Karpas-422 (cell line): ENCODE data around the gene TEKT1. TPM values are rescaled to one million over a fixed set of nuclear protein-coding genes. Genes with fewer than 3 reads are reported as not detected.
"Not testable (repeated sequence)": the region's sequence is repeated elsewhere in the genome, so short reads cannot be mapped to it uniquely, and the experiment has no call there.

Source experiments
- DNase-seq: peaks from one replicate; pipeline ENCODE4 v3.0.0-alpha.2; 2015
- H2AFZ ChIP-seq: fragments of 200-600 bp; sonication (generic); 2 replicates; pipeline ENCODE4 v1.6.1; 2014; ENCODE audit warnings: antibody characterized with exemption, low read length, mixed read lengths
- H3K27ac ChIP-seq: fragments of 200-600 bp; sonication (generic); 2 replicates; pipeline ENCODE4 v1.5.1; 2014; ENCODE audit warnings: mild to moderate bottlenecking, low read length, moderate library complexity
- H3K27me3 ChIP-seq: fragments of 200-600 bp; sonication (generic); 2 replicates; pipeline ENCODE4 v1.6.1; 2014; ENCODE audit warnings: low read length, mixed read lengths
- H3K36me3 ChIP-seq: fragments of 200-600 bp; sonication (generic); 2 replicates; pipeline ENCODE4 v1.6.1; 2014; ENCODE audit warnings: low read length, mixed read lengths; ENCODE audit not compliant: insufficient read depth
- H3K4me1 ChIP-seq: fragments of 200-600 bp; sonication (generic); 2 replicates; pipeline ENCODE4 v1.6.1; 2014; ENCODE audit warnings: mild to moderate bottlenecking, low read length, mixed read lengths
- H3K4me2 ChIP-seq: fragments of 200-600 bp; sonication (generic); 2 replicates; pipeline ENCODE4 v1.6.1; 2014; ENCODE audit warnings: low read length, low read depth, mild to moderate bottlenecking; ENCODE audit not compliant: poor library complexity, severe bottlenecking
- H3K4me3 ChIP-seq: fragments of 200-600 bp; sonication (generic); 2 replicates; pipeline ENCODE4 v1.5.1; 2014; ENCODE audit warnings: mild to moderate bottlenecking, antibody characterized with exemption, low read length, mixed read lengths
- H3K79me2 ChIP-seq: fragments of 200-600 bp; sonication (generic); 2 replicates; pipeline ENCODE4 v1.6.1; 2014; ENCODE audit warnings: mild to moderate bottlenecking, low read length, mixed read lengths
- H3K9ac ChIP-seq: fragments of 200-600 bp; sonication (generic); 2 replicates; pipeline ENCODE4 v1.6.0; 2014; ENCODE audit warnings: low read length
- H3K9me2 ChIP-seq: fragments of 200-600 bp; sonication (generic), shearing (Covaris generic); replicated peaks from 2 replicates; pipeline ENCODE4 v1.6.0; 2014; ENCODE audit warnings: mild to moderate bottlenecking, low read length, moderate library complexity; ENCODE audit not compliant: insufficient read depth
- H3K9me3 ChIP-seq: fragments of 300-700, 200-600 bp; sonication (generic); 2 replicates; pipeline ENCODE4 v1.6.1; 2014; ENCODE audit warnings: low read length, mixed read lengths
- H4K20me1 ChIP-seq: fragments of 200-600 bp; sonication (generic); 2 replicates; pipeline ENCODE4 v1.6.1; 2014; ENCODE audit warnings: mild to moderate bottlenecking, antibody characterized with exemption, low read length, low read depth; ENCODE audit not compliant: insufficient read depth
- total RNA-seq: library from RNA; depleted of rRNA; stranded (reverse); fragments of >200 nt; shearing (Covaris generic); gene quantifications from 2 replicates; pipeline ENCODE4 v1.2.3, GENCODE V29; 2014; ENCODE audit warnings: low replicate concordance

Gene TEKT1
- total RNA-seq, 1 experiment from 2014 or later = not detected

GRCh38 chr17:6843241-6843880 is 11.8 kb upstream of the TEKT1 start:
- Histone ChIP-seq H3K9me2 (no peaks in the 10 kb centered on the region), H3K9ac (no peak overlapping the region), H3K27me3 (no peaks in the 10 kb centered on the region), H2AFZ (no peak overlapping the region), H3K27ac (no peak overlapping the region), H3K9me3 (no peaks in the 10 kb centered on the region), H3K4me2 (no peak overlapping the region), H4K20me1 (no peaks in the 10 kb centered on the region), H3K79me2 (no peaks in the 10 kb centered on the region), H3K4me1 (no peaks in the 10 kb centered on the region), H3K4me3 (no peak overlapping the region), H3K36me3 (no peaks in the 10 kb centered on the region)
- DNase-seq = peak; percentile 80

DNA sequence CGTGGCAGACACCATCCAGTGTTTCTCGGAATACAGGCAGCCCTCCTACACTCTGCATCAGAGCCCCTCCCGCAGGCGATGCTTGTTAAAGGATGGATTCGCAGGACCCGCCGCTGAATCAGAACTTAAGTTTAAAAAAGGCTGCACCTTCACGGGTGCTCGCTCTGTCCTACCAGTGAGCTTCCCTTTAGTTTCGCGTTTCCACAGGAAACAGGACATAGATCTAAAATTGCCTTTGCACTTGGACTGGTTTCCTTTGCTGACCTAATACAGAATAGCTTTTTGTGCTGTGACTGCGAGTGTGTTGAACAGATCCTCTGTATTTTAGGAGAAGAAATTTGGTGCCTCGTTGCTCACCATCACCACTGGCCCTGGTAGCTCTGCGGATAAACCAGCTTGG is 10.2 kb upstream of the TEKT1 start:
- DNase-seq, H3K27me3 ChIP-seq, H3K9me3 ChIP-seq, H3K4me1 ChIP-seq, H4K20me1 ChIP-seq, H3K9ac ChIP-seq, H3K36me3 ChIP-seq, H3K9me2 ChIP-seq, H3K27ac ChIP-seq, H3K79me2 ChIP-seq, H3K4me3 ChIP-seq, H3K4me2 ChIP-seq, H2AFZ ChIP-seq: not testable (repeated sequence)

DNA sequence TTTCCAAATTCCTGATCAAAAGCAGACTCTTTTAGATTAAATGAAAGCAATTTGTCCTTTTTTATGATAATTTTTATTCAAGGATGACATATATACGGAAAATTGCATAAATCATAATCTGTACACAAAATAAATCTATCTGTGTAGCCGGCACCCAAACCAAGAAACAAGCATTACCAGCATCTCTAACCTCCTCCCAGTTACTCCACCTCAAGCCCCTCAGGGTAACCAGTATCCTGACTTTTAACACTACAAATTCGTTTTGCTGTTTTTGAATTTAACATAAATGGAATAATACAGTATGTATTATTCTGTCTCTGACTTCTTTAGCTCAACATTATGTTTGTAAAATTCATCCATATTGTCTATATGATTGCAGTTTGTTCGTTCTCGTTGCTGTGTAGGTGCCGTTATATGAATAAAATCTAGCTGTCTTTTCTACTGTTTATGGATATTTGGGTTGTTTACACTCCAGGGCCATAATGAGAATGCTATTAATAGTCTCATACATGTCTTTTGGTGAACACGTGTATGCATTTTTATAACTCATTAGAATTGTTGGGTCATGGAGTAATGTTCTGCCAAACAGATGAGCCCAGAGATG is 1.0 kb downstream of the TEKT1 start:
- H3K9ac ChIP-seq = no peak overlapping the region
- H4K20me1 ChIP-seq = no peaks in the 10 kb centered on the region
- no peaks in the 10 kb centered on the region for H3K79me2 ChIP-seq
- H3K4me3 ChIP-seq = no peak overlapping the region
- no peak overlapping the region for H2AFZ ChIP-seq
- no peaks in the 10 kb centered on the region for H3K4me1 ChIP-seq
- no peaks in the 10 kb centered on the region for H3K9me2 ChIP-seq
- no peak for DNase-seq
- no peak overlapping the region for H3K27ac ChIP-seq
- H3K36me3 ChIP-seq = no peaks in the 10 kb centered on the region
- no peaks in the 10 kb centered on the region for H3K9me3 ChIP-seq
- H3K4me2 ChIP-seq = no peak overlapping the region
- no peaks in the 10 kb centered on the region for H3K27me3 ChIP-seq

DNA sequence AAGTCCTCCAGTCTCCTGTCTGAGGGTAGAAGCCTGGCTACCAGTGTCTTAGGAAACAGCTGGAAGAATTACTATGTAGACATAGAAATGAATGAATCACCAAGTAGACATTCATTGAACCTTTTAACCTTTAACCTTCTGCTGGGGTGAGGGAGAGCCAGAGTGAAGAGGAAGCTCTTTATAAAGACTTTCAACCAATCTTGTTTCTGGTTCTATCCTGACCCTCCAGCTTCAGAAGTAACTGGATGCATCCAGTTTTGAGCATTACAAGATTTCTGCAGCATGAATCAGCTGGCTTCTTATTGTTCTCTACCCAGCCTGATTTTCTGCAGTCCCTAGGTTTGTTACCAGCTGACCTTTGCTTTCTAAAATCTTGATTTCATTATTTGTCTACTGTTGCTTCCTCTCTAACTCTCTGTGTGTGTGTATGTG is 8.5 kb downstream of the TEKT1 start:
- H2AFZ ChIP-seq = no peak overlapping the region
- no peak overlapping the region for H3K4me2 ChIP-seq
- no peak overlapping the region for H3K4me3 ChIP-seq
- H3K79me2 ChIP-seq = no peaks in the 10 kb centered on the region
- no peaks in the 10 kb centered on the region for H3K36me3 ChIP-seq
- no peak for DNase-seq
- H3K4me1 ChIP-seq = no peaks in the 10 kb centered on the region
- H3K27me3 ChIP-seq = no peaks in the 10 kb centered on the region
- H3K9me2 ChIP-seq = no peaks in the 10 kb centered on the region
- H3K9ac ChIP-seq = no peak overlapping the region
- H4K20me1 ChIP-seq = no peaks in the 10 kb centered on the region
- H3K9me3 ChIP-seq = no peaks in the 10 kb centered on the region
- no peak overlapping the region for H3K27ac ChIP-seq

GRCh38 chr17:6818938-6819337 is 12.6 kb downstream of the TEKT1 start:
- no peak overlapping the region for H3K27ac ChIP-seq
- H3K4me2 ChIP-seq = no peak overlapping the region
- H3K4me1 ChIP-seq = no peaks in the 10 kb centered on the region
- no peaks in the 10 kb centered on the region for H3K79me2 ChIP-seq
- no peaks in the 10 kb centered on the region for H3K9me2 ChIP-seq
- H4K20me1 ChIP-seq = no peaks in the 10 kb centered on the region
- no peak overlapping the region for H3K9ac ChIP-seq
- no peaks in the 10 kb centered on the region for H3K36me3 ChIP-seq
- no peak overlapping the region for H3K4me3 ChIP-seq
- DNase-seq = no peak
- H2AFZ ChIP-seq = no peak overlapping the region
- no peaks in the 10 kb centered on the region for H3K9me3 ChIP-seq
- H3K27me3 ChIP-seq = no peaks in the 10 kb centered on the region

DNA sequence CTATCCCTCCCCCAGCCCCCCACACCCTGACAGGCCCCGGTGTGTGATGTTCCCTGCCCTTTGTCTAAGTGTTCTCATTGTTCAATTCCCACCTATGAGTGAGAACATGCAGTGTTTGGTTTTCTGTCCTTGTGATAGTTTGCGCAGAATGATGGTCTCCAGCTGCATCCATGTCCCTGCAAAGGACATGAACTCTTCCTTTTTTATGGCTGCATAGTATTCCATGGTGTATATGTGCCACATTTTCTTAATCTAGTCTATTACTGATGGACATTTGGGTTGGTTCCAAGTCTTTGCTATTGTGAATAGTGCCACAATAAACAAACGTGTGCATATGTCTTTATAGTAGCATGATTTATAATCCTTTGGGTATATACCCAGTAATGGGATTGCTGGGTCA is 15.2 kb downstream of the TEKT1 start:
- not testable (repeated sequence) for DNase-seq, H3K27me3 ChIP-seq, H2AFZ ChIP-seq, H3K4me1 ChIP-seq, H3K9me3 ChIP-seq, H3K9ac ChIP-seq, H3K36me3 ChIP-seq, H3K79me2 ChIP-seq, H3K4me3 ChIP-seq, H3K9me2 ChIP-seq, H4K20me1 ChIP-seq, H3K4me2 ChIP-seq, H3K27ac ChIP-seq

GRCh38 chr17:6815775-6816174 is 15.8 kb downstream of the TEKT1 start:
- Histone ChIP-seq H3K4me2 (no peak overlapping the region), H2AFZ (no peak overlapping the region), H3K36me3 (no peaks in the 10 kb centered on the region), H3K27me3 (no peaks in the 10 kb centered on the region), H3K79me2 (no peaks in the 10 kb centered on the region), H3K9me3 (no peaks in the 10 kb centered on the region), H3K27ac (no peak overlapping the region), H3K4me3 (no peak overlapping the region), H3K9ac (no peak overlapping the region), H3K4me1 (no peaks in the 10 kb centered on the region), H4K20me1 (no peaks in the 10 kb centered on the region), H3K9me2 (no peaks in the 10 kb centered on the region)
- DNase-seq = no peak

DNA sequence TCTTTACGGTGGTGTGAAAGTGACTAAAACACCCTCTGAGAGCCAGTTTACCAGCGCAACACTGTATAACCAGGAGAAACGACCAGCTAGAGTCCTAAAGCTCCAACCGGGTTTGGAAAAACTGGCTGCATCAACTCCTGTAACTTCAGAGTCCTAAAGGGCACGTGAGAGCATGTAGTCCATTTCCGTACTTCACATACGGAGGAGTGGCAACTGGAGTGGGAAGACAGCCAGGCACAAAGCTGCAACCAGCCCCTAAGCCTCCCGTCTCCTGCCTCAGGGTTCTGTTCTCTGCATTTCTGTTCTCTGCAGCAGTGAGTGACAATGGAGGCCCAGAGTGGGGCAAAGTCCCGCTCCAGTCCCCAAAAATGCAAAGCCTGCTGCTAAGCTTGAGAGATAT is 19.2 kb downstream of the TEKT1 start:
- Histone ChIP-seq H2AFZ (no peak overlapping the region), H3K36me3 (no peaks in the 10 kb centered on the region), H3K9ac (no peak overlapping the region), H3K27ac (no peak overlapping the region), H4K20me1 (no peaks in the 10 kb centered on the region), H3K79me2 (no peaks in the 10 kb centered on the region), H3K27me3 (no peaks in the 10 kb centered on the region), H3K4me2 (no peak overlapping the region), H3K4me1 (no peaks in the 10 kb centered on the region), H3K9me2 (no peaks in the 10 kb centered on the region), H3K9me3 (no peaks in the 10 kb centered on the region), H3K4me3 (no peak overlapping the region)
- no peak for DNase-seq
